ENCODE measurements around the gene KIAA1217. TPM values are rescaled to one million over a fixed set of nuclear protein-coding genes. Genes with fewer than 3 reads are reported as not detected.

Gene KIAA1217
- total RNA-seq, 1 experiment from 2014 or later = 18.6 TPM

- Histone ChIP-seq H3K18ac (ENCODE audit: insufficient read length, low read depth, low read length) (no peak overlapping the region), H2BK20ac (ENCODE audit: low read depth, low read length, poor library complexity, severe bottlenecking) (no peak overlapping the region), H3K9ac (ENCODE audit: extremely low read depth, insufficient read length, low read length) (no peak overlapping the region), H4K91ac (ENCODE audit: insufficient read length, low read depth, low read length) (no peak overlapping the region), H2AK5ac (ENCODE audit: insufficient read length, low read length) (no peak overlapping the region), H3K9me3 (ENCODE audit: control insufficient read depth, low read depth, low read length) (no peaks in the 10 kb centered on the region), H3K4me1 (ENCODE audit: insufficient read depth, low read length) (no peaks in the 10 kb centered on the region), H4K5ac (ENCODE audit: insufficient read length, low read depth, low read length) (no peak overlapping the region), H3K79me2 (ENCODE audit: insufficient read depth, low read length) (no peaks in the 10 kb centered on the region), H3K14ac (ENCODE audit: insufficient read depth, low read length) (no peak overlapping the region), H3K4ac (ENCODE audit: low read depth, low read length) (no peak overlapping the region), H3K23ac (ENCODE audit: insufficient read length, low read depth, low read length) (no peak overlapping the region), H3K23me2 (ENCODE audit: insufficient read length, low read depth, low read length, poor library complexity, severe bottlenecking) (no peaks in the 10 kb centered on the region), H3K27ac (ENCODE audit: insufficient read length, low read depth, low read length) (no peak overlapping the region), H2BK5ac (ENCODE audit: insufficient read length, low read length) (no peak overlapping the region), H2AFZ (ENCODE audit: low read length) (no peak overlapping the region), H4K20me1 (ENCODE audit: control insufficient read depth, insufficient read depth, insufficient read length) (no peaks in the 10 kb centered on the region), H2BK12ac (ENCODE audit: insufficient read length, low read depth, low read length) (no peak overlapping the region), H3K56ac (ENCODE audit: insufficient read length, low read depth, low read length) (no peak overlapping the region), H2BK15ac (ENCODE audit: low read depth, low read length) (no peak overlapping the region), H2BK120ac (ENCODE audit: low read depth, low read length, poor library complexity, severe bottlenecking) (no peak overlapping the region), H3K79me1 (ENCODE audit: insufficient read depth, low read depth, low read length, poor library complexity, severe bottlenecking) (no peaks in the 10 kb centered on the region), H4K8ac (replicated peaks; ENCODE audit: insufficient read length, low read depth, low read length) (no peak overlapping the region), H3T11ph (ENCODE audit: low read length) (no peak overlapping the region), H3K4me2 (ENCODE audit: insufficient read depth, insufficient read length, low read length) (no peak overlapping the region), H3K27me3 (ENCODE audit: insufficient read depth, low read length) (no peaks in the 10 kb centered on the region)
- Mint-ChIP-seq H3K9me3 (no peaks in the 10 kb centered on the region), H3K27me3 (ENCODE audit: low read depth) (no peaks in the 10 kb centered on the region), H3K4me1 (no peaks in the 10 kb centered on the region; a peak in 1 of 4 replicates), H3K4me3 (no peak overlapping the region), H3K27ac (no peak overlapping the region), H3K36me3 (ENCODE audit: insufficient read depth in 1 of 3, low read depth in 3 of 3) (peaks cover 16 to 64% (median 60%) of the 10 kb centered on the region in 3 experiments; a peak in 6 of 7 replicates)
- no peak for TF ChIP-seq CTCF (conservative IDR thresholded peaks at IDR 0.05)
- DNase-seq = no peak
Observed at GRCh38 chr10:24590697-24591457, 381.9 kb downstream of the KIAA1217 start.

Data from H9 (cell line).